Measurements from ENCODE around the gene CTDSP2. TPM values are rescaled to one million over a fixed set of nuclear protein-coding genes. Genes with fewer than 3 reads are reported as not detected.

CTDSP2 gene
- polyA plus RNA-seq, 1 of the 3 experiments (the other 2 are of a cell fraction), result 119 TPM

GRCh38 chr12:57889500-57889989 lies 43.0 kb upstream of the CTDSP2 start:
- no peak for DNase-seq
- Histone ChIP-seq H3K36me3 (replicated peaks in 1 of 2; ENCODE audit: control insufficient read depth in 1 of 2, insufficient read depth in 2 of 2, low read length in 1 of 2) (no peaks in the 10 kb centered on the region), H3K27ac (ENCODE audit: low read depth in 2 of 2, low read length in 1 of 2) (peak overlapping the region; percentile 91 to 93), H3K4me2 (peak overlapping the region; percentile 81; the same call in 1 of the 2 replicates), H2AFZ (ENCODE audit: low read depth) (no peak overlapping the region), H4K20me1 (ENCODE audit: insufficient read depth) (no peaks in the 10 kb centered on the region), H3K9me2 (no peaks in the 10 kb centered on the region), H3K4me1 (ENCODE audit: control insufficient read depth in 1 of 2, insufficient read depth in 2 of 2, low read depth in 1 of 2, low read length in 1 of 2) (peaks cover 61 to 63% of the 10 kb centered on the region in 2 experiments), H3K9ac (peak overlapping the region; percentile 67; the same call in 1 of the 2 replicates), H3K79me2 (ENCODE audit: insufficient read depth) (peaks cover 8% of the 10 kb centered on the region; the same call in 1 of the 2 replicates), H3K9me3 (0 out of 2 replicates have a peak, but pooled peaks cover 4% of the 10 kb centered on the region), H3K4me3 (ENCODE audit: low read depth in 2 of 2, low read length in 1 of 2) (no peak overlapping the region), H3F3A (replicated peaks; ENCODE audit: insufficient read depth) (peaks cover 39% of the 10 kb centered on the region), H3K27me3 (ENCODE audit: insufficient read depth) (no peaks in the 10 kb centered on the region)
- ChIA-PET CTCF (interaction anchor here (1.6 to 2.2 kb wide), 2 partner anchors 15 to 44 kb away, joined by 6 to 12 read pairs; partner anchors contain the start of gene CTDSP2), POLR2A (interaction anchor here (1.3 to 1.8 kb wide), 2 partner anchors 43 to 47 kb away, joined by 4 to 9 read pairs; partner anchors contain the start of gene CTDSP2)
- WGBS (ENCODE audit: low lambda C conversion rate), result 84% methylated on average over 9 of the region's 10 CpGs
- TF ChIP-seq RAD21 (IDR thresholded peaks at IDR 0.05; ENCODE audit: low read length) (no peak), POLR2AphosphoS5 (IDR thresholded peaks at IDR 0.05; ENCODE audit: low read depth, low read length) (no peak), SMC3 (IDR thresholded peaks at IDR 0.05; ENCODE audit: low read depth, low read length) (no peak), EP300 (IDR thresholded peaks at IDR 0.05; ENCODE audit: borderline replicate concordance in 1 of 2, low read depth in 1 of 2, low read length in 1 of 2) (no peak), TCF12 (IDR thresholded peaks at IDR 0.05) (no peak), GATA2 (CRISPR knock-in tag; IDR thresholded peaks at IDR 0.05) (no peak), MAX (IDR thresholded peaks at IDR 0.05; ENCODE audit: low read depth) (no peak), JUND (IDR thresholded peaks at IDR 0.05) (no peak), NFIC (IDR thresholded peaks at IDR 0.05; ENCODE audit: borderline replicate concordance) (no peak), USF1 (IDR thresholded peaks at IDR 0.05; ENCODE audit: borderline replicate concordance, low read depth) (no peak), IRF3 (IDR thresholded peaks at IDR 0.05; ENCODE audit: low read depth, low read length) (no peak), RXRA (IDR thresholded peaks at IDR 0.05; ENCODE audit: borderline replicate concordance, low read depth) (no peak), TAF1 (IDR thresholded peaks at IDR 0.05; ENCODE audit: borderline replicate concordance, low read depth, low read length) (no peak), PBX3 (IDR thresholded peaks at IDR 0.05) (no peak), GABPA (IDR thresholded peaks at IDR 0.05; ENCODE audit: low read depth) (no peak), FOXM1 (IDR thresholded peaks at IDR 0.05; ENCODE audit: low read depth) (no peak), ELF1 (IDR thresholded peaks at IDR 0.05) (no peak), CTCF (IDR thresholded peaks at IDR 0.05) (no peak), MXI1 (IDR thresholded peaks at IDR 0.05; ENCODE audit: low read depth, low read length) (no peak)
